Measurements from ENCODE around the gene ADAMTS5. TPM values are rescaled to one million over a fixed set of nuclear protein-coding genes. Genes with fewer than 3 reads are reported as not detected.
A peak's percentile ranks its signal among the peaks of the same experiment; 100 is the strongest.

ADAMTS5 gene
- polyA plus RNA-seq, 1 donor (not counting 4 experiments of a cell fraction or from before 2014, with no cell fraction given), result 0.01 TPM

DNA sequence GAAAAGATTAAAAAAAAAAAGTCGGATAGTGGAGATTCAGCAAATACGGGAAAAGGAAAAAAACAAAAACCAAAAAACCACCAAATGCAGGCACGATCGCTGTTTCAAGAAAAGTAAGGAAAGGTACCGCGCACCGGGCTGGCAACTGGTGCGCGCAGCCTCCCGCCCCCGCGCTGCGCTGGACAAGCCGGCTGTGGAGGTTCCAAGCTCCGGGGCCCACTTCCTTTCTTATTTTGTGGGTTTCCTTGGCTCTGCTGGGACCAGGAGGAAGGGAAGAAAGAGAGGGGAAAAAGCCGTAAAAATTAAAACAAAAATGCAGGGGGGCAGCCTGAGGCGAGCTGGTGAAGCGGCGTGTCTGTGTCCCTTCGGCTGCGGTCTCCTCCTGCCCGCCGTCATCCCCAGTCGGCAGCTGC is 233 bp downstream of the ADAMTS5 start:
- dilution Hi-C loops (cut with MboI; ENCODE audit: extremely low pct_ligation_motif_present, low sequenced_read_pairs), result no loop called here
- Histone ChIP-seq H3K4me1 (ENCODE audit: control insufficient read depth, extremely low read depth, insufficient read depth, low read length) (peaks cover 8% of the 10 kb centered on the region), H3K36me3 (ENCODE audit: control insufficient read depth in 2 of 2, extremely low read depth in 1 of 2, insufficient read depth in 2 of 2, low read length in 2 of 2) (no peaks in the 10 kb centered on the region), H3K4me3 (ENCODE audit: control insufficient read depth in 2 of 3, extremely low read depth in 1 of 3, insufficient read depth in 2 of 3, low read depth in 1 of 3, low read length in 3 of 3) (peak overlapping the region; percentile 20 to 68 (median 57)), H3K9me3 (ENCODE audit: control insufficient read depth, low read depth, low read length) (no peaks in the 10 kb centered on the region), H3K27ac (ENCODE audit: control insufficient read depth, insufficient read depth, low read length) (no peak overlapping the region), H3K4me2 (ENCODE audit: control insufficient read depth, extremely low read depth, insufficient read depth, low read depth, low read length) (peak overlapping the region; percentile 89), H2AFZ (ENCODE audit: control insufficient read depth, low read length) (peak overlapping the region; percentile 77), H3K27me3 (ENCODE audit: control insufficient read depth, extremely low read depth, insufficient read depth, low read length) (peaks cover 43% of the 10 kb centered on the region), H4K20me1 (ENCODE audit: control insufficient read depth, extremely low read depth, insufficient read depth, low read length) (no peaks in the 10 kb centered on the region), H3K79me2 (ENCODE audit: control insufficient read depth, insufficient read depth, low read length) (no peaks in the 10 kb centered on the region), H3K9ac (ENCODE audit: control insufficient read depth, extremely low read depth, insufficient read depth, low read length) (no peak overlapping the region), H3K9me1 (ENCODE audit: control insufficient read depth, extremely low read depth, insufficient read depth, low read length) (no peaks in the 10 kb centered on the region)
- TF ChIP-seq, protein P1, sequence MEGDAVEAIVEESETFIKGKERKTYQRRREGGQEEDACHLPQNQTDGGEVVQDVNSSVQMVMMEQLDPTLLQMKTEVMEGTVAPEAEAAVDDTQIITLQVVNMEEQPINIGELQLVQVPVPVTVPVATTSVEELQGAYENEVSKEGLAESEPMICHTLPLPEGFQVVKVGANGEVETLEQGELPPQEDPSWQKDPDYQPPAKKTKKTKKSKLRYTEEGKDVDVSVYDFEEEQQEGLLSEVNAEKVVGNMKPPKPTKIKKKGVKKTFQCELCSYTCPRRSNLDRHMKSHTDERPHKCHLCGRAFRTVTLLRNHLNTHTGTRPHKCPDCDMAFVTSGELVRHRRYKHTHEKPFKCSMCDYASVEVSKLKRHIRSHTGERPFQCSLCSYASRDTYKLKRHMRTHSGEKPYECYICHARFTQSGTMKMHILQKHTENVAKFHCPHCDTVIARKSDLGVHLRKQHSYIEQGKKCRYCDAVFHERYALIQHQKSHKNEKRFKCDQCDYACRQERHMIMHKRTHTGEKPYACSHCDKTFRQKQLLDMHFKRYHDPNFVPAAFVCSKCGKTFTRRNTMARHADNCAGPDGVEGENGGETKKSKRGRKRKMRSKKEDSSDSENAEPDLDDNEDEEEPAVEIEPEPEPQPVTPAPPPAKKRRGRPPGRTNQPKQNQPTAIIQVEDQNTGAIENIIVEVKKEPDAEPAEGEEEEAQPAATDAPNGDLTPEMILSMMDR (optimal IDR thresholded peaks at IDR 0.05 in 1 of 3, IDR thresholded peaks at IDR 0.05 in 1 of 3, conservative IDR thresholded peaks at IDR 0.05 in 1 of 3; ENCODE audit: extremely low read depth in 1 of 3, insufficient read depth in 2 of 3, low read length in 3 of 3), result no peak
- TF ChIP-seq EZH2 (IDR thresholded peaks at IDR 0.05; ENCODE audit: low read length), result no peak
- FAIRE-seq (no peak), DNase-seq (ENCODE audit: low read depth, low spot score) (no peak)

DNA sequence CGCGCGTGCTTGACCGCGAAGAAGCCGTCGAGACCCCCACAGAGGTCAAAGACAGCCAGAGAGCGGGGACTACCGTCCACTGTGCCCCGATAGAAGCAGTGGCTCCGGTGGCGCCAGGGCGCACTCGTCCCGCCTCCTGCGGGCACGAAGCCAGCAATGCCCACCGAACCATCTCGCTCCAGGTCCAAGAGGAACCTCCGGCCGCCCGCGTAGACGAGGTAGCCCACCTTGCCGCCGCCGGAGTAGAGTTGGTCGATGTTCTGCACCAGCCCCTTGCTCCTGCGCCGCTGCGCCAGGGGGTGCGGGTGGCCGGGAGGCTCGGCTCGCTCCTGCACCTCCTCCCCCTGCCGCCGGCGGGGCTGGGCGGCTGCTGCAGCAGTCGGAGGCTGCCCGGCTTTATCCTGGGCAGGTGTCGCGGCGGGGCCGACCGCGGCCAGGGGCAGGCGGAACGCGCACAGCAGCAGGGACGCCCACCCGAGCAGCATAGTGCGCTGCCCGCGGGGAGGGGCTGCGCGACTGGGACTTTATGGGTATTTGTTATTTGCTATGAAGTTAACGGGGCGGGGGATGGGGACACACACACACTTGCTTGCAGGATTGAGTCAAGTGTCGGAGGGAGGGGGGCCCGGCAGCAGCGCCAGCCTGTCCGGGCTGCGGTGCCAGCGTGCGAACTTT is 844 bp downstream of the ADAMTS5 start:
- dilution Hi-C loops (cut with MboI; ENCODE audit: extremely low pct_ligation_motif_present, low sequenced_read_pairs), result no loop called here
- no peaks in the 10 kb centered on the region for H3K9me3 ChIP-seq (ENCODE audit: control insufficient read depth, low read depth, low read length)
- H3K4me2 ChIP-seq (ENCODE audit: control insufficient read depth, extremely low read depth, insufficient read depth, low read depth, low read length), result peak overlapping the region; percentile 89
- no peaks in the 10 kb centered on the region for H3K36me3 ChIP-seq (ENCODE audit: control insufficient read depth in 2 of 2, extremely low read depth in 1 of 2, insufficient read depth in 2 of 2, low read length in 2 of 2)
- no peak for DNase-seq (ENCODE audit: low read depth, low spot score)
- peaks cover 8% of the 10 kb centered on the region for H3K4me1 ChIP-seq (ENCODE audit: control insufficient read depth, extremely low read depth, insufficient read depth, low read length)
- FAIRE-seq, result no peak
- TF ChIP-seq, protein P1 (optimal IDR thresholded peaks at IDR 0.05 in 1 of 3, IDR thresholded peaks at IDR 0.05 in 1 of 3, conservative IDR thresholded peaks at IDR 0.05 in 1 of 3; ENCODE audit: extremely low read depth in 1 of 3, insufficient read depth in 2 of 3, low read length in 3 of 3), result peak in 1 of 3 experiments; percentile 1
- TF ChIP-seq EZH2 (IDR thresholded peaks at IDR 0.05; ENCODE audit: low read length), result peak; percentile 89
- no peak overlapping the region for H2AFZ ChIP-seq (ENCODE audit: control insufficient read depth, low read length)
- no peak overlapping the region for H3K9ac ChIP-seq (ENCODE audit: control insufficient read depth, extremely low read depth, insufficient read depth, low read length)
- no peak overlapping the region for H3K27ac ChIP-seq (ENCODE audit: control insufficient read depth, insufficient read depth, low read length)
- H3K27me3 ChIP-seq (ENCODE audit: control insufficient read depth, extremely low read depth, insufficient read depth, low read length), result peaks cover 43% of the 10 kb centered on the region
- H3K4me3 ChIP-seq (ENCODE audit: control insufficient read depth in 2 of 3, extremely low read depth in 1 of 3, insufficient read depth in 2 of 3, low read depth in 1 of 3, low read length in 3 of 3), result peak overlapping the region in 2 of 3 experiments; percentile 57 to 68
- no peaks in the 10 kb centered on the region for H3K9me1 ChIP-seq (ENCODE audit: control insufficient read depth, extremely low read depth, insufficient read depth, low read length)
- H4K20me1 ChIP-seq (ENCODE audit: control insufficient read depth, extremely low read depth, insufficient read depth, low read length), result no peaks in the 10 kb centered on the region
- no peaks in the 10 kb centered on the region for H3K79me2 ChIP-seq (ENCODE audit: control insufficient read depth, insufficient read depth, low read length)

All from keratinocyte (primary cell).